HG02981 (cell line): ENCODE data around the gene S100A7.
"Not testable (repeated sequence)": the region's sequence is repeated elsewhere in the genome, so short reads cannot be mapped to it uniquely, and the experiment has no call there.

Experiments used
- ATAC-seq: cut with Tn5 transposase; IDR thresholded peaks from one replicate; pipeline ENCODE4 v1.9.1; 2021; ENCODE audit warnings: mild to moderate bottlenecking, moderate library complexity; ENCODE audit not compliant: unreplicated experiment

The S100A7 gene

GRCh38 chr1:153478047-153478691, 17.7 kb upstream of the S100A7 start:
- ATAC-seq: no peak

GRCh38 chr1:153476491-153477093, 16.1 kb upstream of the S100A7 start:
- ATAC-seq: no peak

- ATAC-seq: no peak
Observed at GRCh38 chr1:153475282-153475681, 14.8 kb upstream of the S100A7 start.

- no peak for ATAC-seq
Observed at GRCh38 chr1:153474347-153474746, 13.9 kb upstream of the S100A7 start.

GRCh38 chr1:153470707-153471106, 10.3 kb upstream of the S100A7 start:
- no peak for ATAC-seq

- no peak for ATAC-seq
Observed at GRCh38 chr1:153466908-153467307, 6.5 kb upstream of the S100A7 start.

GRCh38 chr1:153465811-153466636, 5.6 kb upstream of the S100A7 start:
- no peak for ATAC-seq

GRCh38 chr1:153462741-153463140, 2.3 kb upstream of the S100A7 start:
- not testable (repeated sequence) for ATAC-seq

GRCh38 chr1:153459655-153460054, 796 bp downstream of the S100A7 start:
- no peak for ATAC-seq

- no peak for ATAC-seq
Observed at GRCh38 chr1:153456396-153456795, 4.1 kb downstream of the S100A7 start.

GRCh38 chr1:153448851-153449250, 11.6 kb downstream of the S100A7 start:
- ATAC-seq: not testable (repeated sequence)

GRCh38 chr1:153447498-153448170, 12.8 kb downstream of the S100A7 start:
- ATAC-seq: no peak

GRCh38 chr1:153444078-153444477, 16.4 kb downstream of the S100A7 start:
- ATAC-seq: no peak

- ATAC-seq: no peak
Observed at GRCh38 chr1:153443486-153443885, 17.0 kb downstream of the S100A7 start.

- ATAC-seq: no peak
Observed at GRCh38 chr1:153441238-153441755, 19.2 kb downstream of the S100A7 start.

- ATAC-seq: no peak
Observed at GRCh38 chr1:153439273-153439672, 21.2 kb downstream of the S100A7 start.

- no peak for ATAC-seq
Observed at GRCh38 chr1:153438599-153438998, 21.9 kb downstream of the S100A7 start.

- no peak for ATAC-seq
Observed at GRCh38 chr1:153437236-153437635, 23.2 kb downstream of the S100A7 start.

GRCh38 chr1:153434746-153435455, 25.6 kb downstream of the S100A7 start:
- ATAC-seq: no peak

GRCh38 chr1:153432874-153433681, 27.4 kb downstream of the S100A7 start:
- ATAC-seq: no peak
